Glutamatergic neuron (in vitro differentiated cells): ENCODE results near the gene ETFRF1. TPM values are rescaled to one million over a fixed set of nuclear protein-coding genes. Genes with fewer than 3 reads are reported as not detected.

ENCODE experiments used
- DNase-seq: peaks from one replicate; pipeline ENCODE4 v3.0.0; 2022
- H3K27ac Mint-ChIP-seq: one replicate; pipeline ENCODE4 v1.8.0; 2020; ENCODE audit warnings: mild to moderate bottlenecking, mixed read lengths, inconsistent platforms; ENCODE audit not compliant: unreplicated experiment
- H3K27me3 Mint-ChIP-seq: one replicate; pipeline ENCODE4 v1.8.0; 2020; ENCODE audit warnings: mild to moderate bottlenecking, moderate library complexity, mixed read lengths, inconsistent platforms; ENCODE audit not compliant: unreplicated experiment
- H3K36me3 Mint-ChIP-seq: one replicate; pipeline ENCODE4 v1.8.0; 2020; ENCODE audit warnings: mild to moderate bottlenecking, mixed read lengths, inconsistent platforms; ENCODE audit not compliant: unreplicated experiment
- H3K4me1 Mint-ChIP-seq: one replicate; pipeline ENCODE4 v1.8.0; 2020; ENCODE audit warnings: mild to moderate bottlenecking, low read depth, mixed read lengths, inconsistent platforms; ENCODE audit not compliant: unreplicated experiment
- H3K4me3 Mint-ChIP-seq: one replicate; pipeline ENCODE4 v1.8.0; 2020; ENCODE audit warnings: mild to moderate bottlenecking, mixed read lengths, inconsistent platforms; ENCODE audit not compliant: unreplicated experiment
- H3K9me3 Mint-ChIP-seq: one replicate; pipeline ENCODE4 v1.8.0; 2020; ENCODE audit warnings: mild to moderate bottlenecking, moderate library complexity, mixed read lengths, inconsistent platforms; ENCODE audit not compliant: unreplicated experiment
- total RNA-seq: library from RNA; stranded (reverse); fragmentation: NEBNext Ultra II Directional; extraction: Animal tissue kit (Norgen Biotek cat#: 25700); gene quantifications from one replicate; pipeline ENCODE4 v1.2.1, GENCODE V29; 2021; ENCODE audit not compliant: unreplicated experiment
- TF ChIP-seq, protein P1 (sequence below): fragments of 200-600 bp; sonication (generic); IDR thresholded peaks from one replicate; pipeline ENCODE4 v1.5.0; 2021; ENCODE audit not compliant: partially characterized antibody, unreplicated experiment

ETFRF1 gene
- total RNA-seq, 1 donor from 2014 or later = 14.9 TPM

DNA sequence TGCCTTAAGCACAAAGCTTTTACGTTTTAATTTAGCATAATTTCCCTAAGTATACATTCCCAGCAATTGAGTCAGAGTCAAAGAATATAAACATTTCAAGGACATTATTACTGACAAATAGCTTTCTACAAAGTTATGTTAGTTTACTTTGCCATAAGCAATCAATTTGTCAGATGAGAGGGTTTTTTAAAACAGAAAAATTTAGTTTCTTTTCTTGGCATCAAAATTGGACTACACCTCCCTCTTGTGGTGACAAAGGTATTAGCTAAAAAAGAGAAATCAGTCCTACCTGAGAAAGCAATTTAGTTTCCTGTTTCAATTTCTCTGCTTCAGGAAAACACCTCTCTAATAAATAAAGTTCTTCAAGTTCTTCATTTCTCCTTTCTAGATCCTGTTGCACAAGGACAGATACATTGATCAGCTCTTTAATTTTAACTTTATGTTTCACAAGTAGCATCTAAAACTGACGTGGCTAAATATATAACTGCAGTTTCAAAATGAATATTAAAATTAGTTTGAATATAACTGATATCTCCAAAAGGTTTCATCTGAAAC is 39.9 kb upstream of the ETFRF1 start:
- H3K27ac Mint-ChIP-seq = no peak overlapping the region
- DNase-seq = no peak

DNA sequence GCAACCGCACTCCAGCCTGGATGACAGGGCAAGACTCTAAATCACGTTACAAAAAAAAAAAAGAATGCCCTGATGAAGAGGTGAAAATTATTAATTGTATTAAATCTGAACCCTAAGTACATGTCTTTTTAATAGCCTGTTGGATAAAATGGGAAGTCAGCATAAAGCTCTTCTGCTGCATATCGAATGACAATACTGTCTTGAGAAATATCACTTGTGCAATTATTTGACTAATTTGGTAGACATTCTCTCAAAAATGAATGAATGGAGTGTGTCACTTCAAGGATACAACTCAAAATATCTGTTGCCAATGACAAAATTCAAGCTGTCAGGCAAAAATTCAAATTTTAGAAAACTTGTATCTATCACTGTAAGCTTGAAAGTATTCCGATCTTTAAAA is 39.0 kb upstream of the ETFRF1 start:
- Mint-ChIP-seq H3K4me3 (no peak overlapping the region), H3K36me3 (no peaks in the 10 kb centered on the region), H3K27me3 (no peaks in the 10 kb centered on the region), H3K9me3 (peaks cover 4% of the 10 kb centered on the region), H3K4me1 (no peaks in the 10 kb centered on the region), H3K27ac (no peak overlapping the region)
- no peak for DNase-seq
- TF ChIP-seq, protein P1, sequence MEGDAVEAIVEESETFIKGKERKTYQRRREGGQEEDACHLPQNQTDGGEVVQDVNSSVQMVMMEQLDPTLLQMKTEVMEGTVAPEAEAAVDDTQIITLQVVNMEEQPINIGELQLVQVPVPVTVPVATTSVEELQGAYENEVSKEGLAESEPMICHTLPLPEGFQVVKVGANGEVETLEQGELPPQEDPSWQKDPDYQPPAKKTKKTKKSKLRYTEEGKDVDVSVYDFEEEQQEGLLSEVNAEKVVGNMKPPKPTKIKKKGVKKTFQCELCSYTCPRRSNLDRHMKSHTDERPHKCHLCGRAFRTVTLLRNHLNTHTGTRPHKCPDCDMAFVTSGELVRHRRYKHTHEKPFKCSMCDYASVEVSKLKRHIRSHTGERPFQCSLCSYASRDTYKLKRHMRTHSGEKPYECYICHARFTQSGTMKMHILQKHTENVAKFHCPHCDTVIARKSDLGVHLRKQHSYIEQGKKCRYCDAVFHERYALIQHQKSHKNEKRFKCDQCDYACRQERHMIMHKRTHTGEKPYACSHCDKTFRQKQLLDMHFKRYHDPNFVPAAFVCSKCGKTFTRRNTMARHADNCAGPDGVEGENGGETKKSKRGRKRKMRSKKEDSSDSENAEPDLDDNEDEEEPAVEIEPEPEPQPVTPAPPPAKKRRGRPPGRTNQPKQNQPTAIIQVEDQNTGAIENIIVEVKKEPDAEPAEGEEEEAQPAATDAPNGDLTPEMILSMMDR = no peak

More for the DNA sequence above, 39.9 kb upstream of the ETFRF1 start:
- no peaks in the 10 kb centered on the region for H3K36me3 Mint-ChIP-seq
- TF ChIP-seq, protein P1 = peak; percentile 87
- peaks cover 2% of the 10 kb centered on the region for H3K9me3 Mint-ChIP-seq
- no peak overlapping the region for H3K4me3 Mint-ChIP-seq
- no peaks in the 10 kb centered on the region for H3K4me1 Mint-ChIP-seq
- H3K27me3 Mint-ChIP-seq = no peaks in the 10 kb centered on the region

DNA sequence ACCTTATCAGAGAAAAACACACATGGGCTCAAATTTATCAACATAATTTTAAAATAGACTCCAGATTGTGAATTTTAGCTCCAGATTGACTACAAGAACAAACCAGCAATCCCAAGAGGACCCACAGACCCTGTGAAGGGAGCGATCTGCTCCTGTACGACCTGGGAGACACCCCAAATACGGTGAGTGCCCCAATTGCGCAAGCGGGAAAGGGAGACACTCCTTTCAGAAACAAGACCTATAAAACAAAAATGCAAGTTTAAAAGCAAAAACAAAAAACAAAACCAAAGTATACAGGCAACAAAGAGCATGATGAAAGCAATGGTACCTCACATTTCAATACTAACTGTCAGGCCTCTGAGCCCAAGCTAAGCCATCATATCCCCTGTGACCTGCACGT is 32.2 kb upstream of the ETFRF1 start:
- no peaks in the 10 kb centered on the region for H3K4me1 Mint-ChIP-seq
- TF ChIP-seq, protein P1 = no peak
- H3K9me3 Mint-ChIP-seq = peaks cover 2% of the 10 kb centered on the region
- H3K27me3 Mint-ChIP-seq = no peaks in the 10 kb centered on the region
- no peak for DNase-seq
- H3K36me3 Mint-ChIP-seq = no peaks in the 10 kb centered on the region
- no peak overlapping the region for H3K4me3 Mint-ChIP-seq
- no peak overlapping the region for H3K27ac Mint-ChIP-seq

DNA sequence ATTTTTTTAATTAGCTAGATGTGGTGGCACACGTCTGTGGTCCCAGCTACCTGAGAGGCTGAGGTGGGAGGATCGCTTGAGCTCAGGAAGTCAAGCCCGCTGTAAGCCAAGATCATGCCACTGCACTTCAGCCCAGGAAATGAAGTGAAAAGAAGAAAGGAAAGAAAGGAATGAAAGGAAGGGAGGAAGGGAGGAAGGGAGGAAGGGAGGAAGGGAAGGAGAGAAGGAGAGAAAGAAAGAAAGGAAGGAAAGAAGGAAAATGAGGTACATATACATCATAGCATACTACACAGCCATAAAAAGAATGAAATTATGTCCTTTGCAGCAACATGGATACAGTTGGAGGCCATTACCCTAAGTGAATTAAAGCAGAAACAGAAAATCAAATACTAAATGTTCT is 12.3 kb upstream of the ETFRF1 start:
- no peaks in the 10 kb centered on the region for H3K4me1 Mint-ChIP-seq
- H3K27ac Mint-ChIP-seq = no peak overlapping the region
- DNase-seq = no peak
- TF ChIP-seq, protein P1 = no peak
- no peak overlapping the region for H3K4me3 Mint-ChIP-seq
- no peaks in the 10 kb centered on the region for H3K36me3 Mint-ChIP-seq
- no peaks in the 10 kb centered on the region for H3K9me3 Mint-ChIP-seq
- H3K27me3 Mint-ChIP-seq = no peaks in the 10 kb centered on the region

DNA sequence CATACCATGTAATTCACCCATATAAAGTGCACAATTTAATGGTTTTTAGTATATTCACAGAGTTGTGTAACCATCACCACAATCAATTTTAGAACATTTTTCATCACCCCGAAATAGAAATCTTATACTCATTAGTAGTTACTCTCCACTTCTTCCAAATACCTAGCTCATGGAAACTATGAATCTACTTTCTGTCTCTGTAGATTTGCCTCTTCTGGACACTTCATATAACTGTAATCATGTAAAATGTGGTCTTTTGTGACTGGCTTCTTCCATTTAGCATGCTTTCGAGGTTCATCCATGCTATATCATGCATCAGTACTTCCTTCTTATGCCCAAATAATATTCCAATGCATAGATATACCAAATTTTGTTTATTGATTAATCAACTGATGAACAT is 10.9 kb upstream of the ETFRF1 start:
- Mint-ChIP-seq H3K36me3 (no peaks in the 10 kb centered on the region), H3K27ac (no peak overlapping the region), H3K27me3 (no peaks in the 10 kb centered on the region), H3K4me3 (no peak overlapping the region), H3K9me3 (no peaks in the 10 kb centered on the region), H3K4me1 (no peaks in the 10 kb centered on the region)
- TF ChIP-seq, protein P1 = no peak
- DNase-seq = no peak
